A549 (cell line): ENCODE data around the gene CSTB. TPM values are rescaled to one million over a fixed set of nuclear protein-coding genes. Genes with fewer than 3 reads are reported as not detected.

Experiments used
- ATAC-seq, 2 experiments: fragments of 200-7000 bp in 1 of 2; fragments of >200 bp in 1 of 2; cut with Nextera tagmentation in 1 of 2; cut with Tn5 transposase in 1 of 2; 3 replicates each; pipeline versions ENCODE4 v1.8.0 to v1.9.1; 2018 to 2020; ENCODE audit warnings: mild to moderate bottlenecking in 1 of 2, moderate library complexity in 1 of 2
- CTCF ChIA-PET: fragments of 300-600 bp; sonication (Branson Sonifier 250); formaldehyde crosslinking; extraction: SDS; loops from one replicate; lab custom pipeline; 2021; ENCODE audit warnings: antibody characterized with exemption, inconsistent platforms; lab: Yijun Ruan, JAX
- POLR2A ChIA-PET: fragments of 350-600 bp; formaldehyde crosslinking; extraction: SDS; loops from one replicate; lab custom pipeline; 2021; ENCODE audit warnings: antibody characterized with exemption, inconsistent platforms; lab: Yijun Ruan, JAX
- DNase-seq, 2 experiments: peaks; one replicate each; pipeline versions ENCODE4 v3.0.0 to v3.0.0-alpha.2; 2011 to 2016; ENCODE audit warnings: low read depth in 1 of 2, low spot score in 1 of 2
- FAIRE-seq: peaks from 2 replicates; lab custom pipeline; 2011; peaks lifted over from hg19 to GRCh38; lab: Jason Lieb, UNC
- H3K27ac ChIP-seq, 2 experiments: fragments of >200 bp; sonication (Bioruptor Twin); formaldehyde crosslinking; 3 replicates each; pipeline ENCODE4 v1.5.1; 2016 to 2017
- H3K4me1 ChIP-seq: fragments of >200 bp; sonication (Bioruptor Twin); formaldehyde crosslinking; 3 replicates; pipeline ENCODE4 v1.6.1; 2016
- H3K4me2 ChIP-seq: fragments of >200 bp; sonication (Bioruptor Twin); formaldehyde crosslinking; 3 replicates; pipeline ENCODE4 v1.6.1; 2016
- H3K4me3 ChIP-seq: fragments of >200 bp; sonication (Bioruptor Twin); formaldehyde crosslinking; 3 replicates; pipeline ENCODE4 v1.5.1; 2016
- H3K9me3 ChIP-seq: fragments of >200 bp; sonication (Bioruptor Twin); formaldehyde crosslinking; 3 replicates; pipeline ENCODE4 v1.6.1; 2016
- ATOH8 ChIP-seq: fragments of 250-450 bp; sonication (Bioruptor Pico); IDR thresholded peaks from 2 replicates; pipeline ENCODE4 v1.5.0; 2020; ENCODE audit warnings: low read depth, mild to moderate bottlenecking, moderate library complexity
- EHMT2 ChIP-seq: fragments of 200-600 bp; sonication (generic); IDR thresholded peaks from 2 replicates; pipeline ENCODE4 v1.6.1; 2016; ENCODE audit warnings: antibody characterized with exemption, low read depth, mild to moderate bottlenecking, moderate library complexity
- GATA3 ChIP-seq: IDR thresholded peaks from 2 replicates; pipeline ENCODE4 v1.6.1; 2012; ENCODE audit warnings: borderline replicate concordance
- HDAC2 ChIP-seq: fragments of 200-600 bp; sonication (generic); IDR thresholded peaks from 2 replicates; pipeline ENCODE4 v1.6.1; 2016
- HEYL ChIP-seq: fragments of 250-450 bp; sonication (Bioruptor Pico); IDR thresholded peaks from 2 replicates; pipeline ENCODE4 v1.8.0; 2021; ENCODE audit warnings: mild to moderate bottlenecking, moderate library complexity
- HOXB5 ChIP-seq: fragments of 250-450 bp; sonication (Bioruptor Pico); IDR thresholded peaks from 2 replicates; pipeline ENCODE4 v1.5.0; 2020; ENCODE audit warnings: mild to moderate bottlenecking, moderate library complexity
- MAFK ChIP-seq: fragments of 450-650 bp; IDR thresholded peaks from 2 replicates; pipeline ENCODE4 v1.6.1; 2014; ENCODE audit not compliant: partially characterized antibody
- MYC ChIP-seq: IDR thresholded peaks from 2 replicates; pipeline ENCODE4 v1.6.1; 2012; ENCODE audit warnings: mild to moderate bottlenecking, inconsistent platforms, low read length, improper control_type of control experiment, borderline replicate concordance
- PBX3 ChIP-seq: IDR thresholded peaks from 2 replicates; pipeline ENCODE4 v1.6.1; 2012
- PHF8 ChIP-seq: fragments of 200-600 bp; sonication (generic); IDR thresholded peaks from 2 replicates; pipeline ENCODE4 v1.6.1; 2016; ENCODE audit warnings: low read depth, mild to moderate bottlenecking, antibody characterized with exemption, moderate library complexity, borderline replicate concordance
- RAD21 ChIP-seq, 2 experiments: fragments of >200 bp in 1 of 2; sonication (Bioruptor Twin) in 1 of 2; formaldehyde crosslinking in 1 of 2; IDR thresholded peaks in 1 of 2; conservative IDR thresholded peaks in 1 of 2; 2 replicates in 1 of 2; 3 replicates in 1 of 2; pipeline ENCODE4 v1.6.1; 2012 to 2018; ENCODE audit warnings: inconsistent platforms in 1 of 2
- RNF2 ChIP-seq: fragments of 200-600 bp; sonication (generic); IDR thresholded peaks from 2 replicates; pipeline ENCODE4 v1.6.1; 2016; ENCODE audit warnings: low read depth, mild to moderate bottlenecking, antibody characterized with exemption, moderate library complexity, borderline replicate concordance
- TP53 ChIP-seq: fragments of 250-450 bp; sonication (Bioruptor Pico); IDR thresholded peaks from 2 replicates; pipeline ENCODE4 v1.5.0; 2021; ENCODE audit warnings: mild to moderate bottlenecking, moderate library complexity
- ZFP36 ChIP-seq: fragments of 450-650 bp; IDR thresholded peaks from 2 replicates; pipeline ENCODE4 v1.6.1; 2014; ENCODE audit warnings: borderline replicate concordance; ENCODE audit not compliant: partially characterized antibody
- WGBS: methylation state at CpG from one replicate; pipeline ENCODE4 v1.1.6; 2017; ENCODE audit errors: missing lambda C conversion rate; 5-methylcytosine and 5-hydroxymethylcytosine counted together
- polyA plus RNA-seq, 4 experiments: library from polyadenylated mRNA; depleted of rRNA in 3 of 4; stranded (reverse); fragments of >200 nt; fragmentation: RNase III in 1 of 4; extraction: RNeasy Plus Mini Kit Qiagen cat#74134 plus additional on column Dnase treatment in 1 of 4; gene quantifications; 2 replicates in 3 of 4; 3 replicates in 1 of 4; pipeline ENCODE4 v1.2.3, GENCODE V29; 2011 to 2017

Gene CSTB
- polyA plus RNA-seq, 2 of the 4 experiments (the other 2 are of a cell fraction): 42.9 to 101 TPM

GRCh38 chr21:43774163-43774562, 1.9 kb downstream of the CSTB start:
- POLR2A ChIA-PET: no interaction called here
- no peak for ATAC-seq
- DNase-seq: no peak

GRCh38 chr21:43772425-43772821, 3.7 kb downstream of the CSTB start:
- no peak for FAIRE-seq
- WGBS: 79% methylated on average over 6 of the region's 6 CpGs
- H3K4me2 ChIP-seq: no peak overlapping the region
- POLR2A ChIA-PET: no interaction called here
- no peaks in the 10 kb centered on the region for H3K9me3 ChIP-seq
- H3K4me1 ChIP-seq: peaks cover 25% of the 10 kb centered on the region
- CTCF ChIA-PET: interaction anchor here (1.2 to 1.7 kb wide), 2 partner anchors 44 to 167 kb away, joined by 4 to 5 read pairs; no protein-coding TSS in a partner anchor
- no peak overlapping the region for H3K4me3 ChIP-seq
- no peak overlapping the region for H3K27ac ChIP-seq
- no peak for TF ChIP-seq HDAC2
- no peak for TF ChIP-seq HOXB5 (CRISPR knock-in tag)
- DNase-seq: no peak
- no peak for ATAC-seq

More at GRCh38 chr21:43774163-43774562, 1.9 kb downstream of the CSTB start:
- Histone ChIP-seq H3K4me3 (no peak overlapping the region), H3K9me3 (no peaks in the 10 kb centered on the region), H3K27ac (no peak overlapping the region), H3K4me2 (peak overlapping the region; percentile 92), H3K4me1 (peaks cover 14% of the 10 kb centered on the region; the same call in 2 of the 3 replicates)
- 96% methylated on average over 10 of the region's 10 CpGs for WGBS
- FAIRE-seq: no peak
- TF ChIP-seq MYC: no peak
- CTCF ChIA-PET: interaction anchor here (0.6 kb wide), 1 partner anchor 29 kb away, joined by 3 read pairs; no protein-coding TSS in a partner anchor

- H3K27ac ChIP-seq: no peak overlapping the region
- ChIA-PET POLR2A (no interaction called here), CTCF (interaction anchor here (1.2 to 1.7 kb wide), 2 partner anchors 44 to 167 kb away, joined by 4 to 5 read pairs; no protein-coding TSS in a partner anchor)
- no peak overlapping the region for H3K4me2 ChIP-seq
- no peak overlapping the region for H3K4me3 ChIP-seq
- TF ChIP-seq MYC: no peak
- TF ChIP-seq RAD21 (conservative IDR thresholded peaks at IDR 0.05 in 1 of 2, IDR thresholded peaks at IDR 0.05 in 1 of 2): no peak
- no peaks in the 10 kb centered on the region for H3K9me3 ChIP-seq
- peaks cover 31% of the 10 kb centered on the region for H3K4me1 ChIP-seq
- FAIRE-seq (no peak), DNase-seq (no peak), ATAC-seq (no peak)
- WGBS: 89% methylated on average over 11 of the region's 13 CpGs
Measured at GRCh38 chr21:43771698-43772424, 4.2 kb downstream of the CSTB start.

GRCh38 chr21:43771199-43771675, 4.9 kb downstream of the CSTB start:
- 91% methylated on average over 11 of the region's 13 CpGs for WGBS
- FAIRE-seq (no peak), ATAC-seq (no peak), DNase-seq (no peak)
- POLR2A ChIA-PET: no interaction called here
- no peak for TF ChIP-seq MAFK
- no peak for TF ChIP-seq HEYL (CRISPR knock-in tag)
- no peak for TF ChIP-seq RNF2
- no peak for TF ChIP-seq HDAC2
- no peak for TF ChIP-seq ZFP36
- TF ChIP-seq EHMT2: no peak
- no peak for TF ChIP-seq PHF8
- TF ChIP-seq ATOH8: no peak
- TF ChIP-seq GATA3: no peak
- TF ChIP-seq PBX3: no peak
- TF ChIP-seq TP53 (CRISPR knock-in tag): no peak
- Histone ChIP-seq H3K4me2 (no peak overlapping the region), H3K4me1 (peaks cover 37% of the 10 kb centered on the region), H3K4me3 (no peak overlapping the region), H3K27ac (peak overlapping the region in 1 of 2 experiments; percentile 36; a peak in 2 of 6 replicates), H3K9me3 (no peaks in the 10 kb centered on the region)
- CTCF ChIA-PET: interaction anchor here (1.2 to 1.7 kb wide), 2 partner anchors 43 to 168 kb away, joined by 4 to 5 read pairs; no protein-coding TSS in a partner anchor
